Epithelial cell of prostate (primary cell): ENCODE measurements around the gene NDUFB3.
A peak's percentile ranks its signal among the peaks of the same experiment; 100 is the strongest.
"Not testable (repeated sequence)": the region's sequence is repeated elsewhere in the genome, so short reads cannot be mapped to it uniquely, and the experiment has no call there.

Source experiments
- DNase-seq: peaks from one replicate; pipeline ENCODE4 v3.0.0-alpha.2; 2011; ENCODE audit warnings: low read depth, low spot score
- H3K27ac ChIP-seq: fragments of 450-650 bp; 2 replicates; pipeline ENCODE4 v1.5.1; 2017; ENCODE audit warnings: mild to moderate bottlenecking

NDUFB3 gene

GRCh38 chr2:201084863-201085262 lies 13.1 kb downstream of the NDUFB3 start:
- no peak overlapping the region for H3K27ac ChIP-seq
- DNase-seq, result no peak

DNA sequence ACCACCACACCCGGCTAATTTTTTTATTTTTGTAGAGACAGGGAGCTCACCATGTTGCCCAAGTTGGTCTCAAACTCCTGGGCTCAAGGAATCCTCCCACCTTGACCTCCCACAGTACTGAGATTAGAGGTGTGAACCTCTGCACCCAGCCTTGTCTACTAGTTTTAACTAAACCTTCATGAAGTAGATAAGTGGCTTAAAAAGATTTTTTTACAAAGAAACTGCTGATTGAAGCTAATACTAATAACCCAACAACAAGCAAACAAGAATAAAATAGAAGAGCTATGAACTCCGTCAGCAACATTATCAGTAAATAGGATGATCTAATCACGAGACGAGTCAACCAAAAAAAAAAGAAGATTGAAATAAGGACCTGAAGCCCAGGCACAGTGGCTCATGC lies 18.8 kb downstream of the NDUFB3 start:
- DNase-seq, result no peak

DNA sequence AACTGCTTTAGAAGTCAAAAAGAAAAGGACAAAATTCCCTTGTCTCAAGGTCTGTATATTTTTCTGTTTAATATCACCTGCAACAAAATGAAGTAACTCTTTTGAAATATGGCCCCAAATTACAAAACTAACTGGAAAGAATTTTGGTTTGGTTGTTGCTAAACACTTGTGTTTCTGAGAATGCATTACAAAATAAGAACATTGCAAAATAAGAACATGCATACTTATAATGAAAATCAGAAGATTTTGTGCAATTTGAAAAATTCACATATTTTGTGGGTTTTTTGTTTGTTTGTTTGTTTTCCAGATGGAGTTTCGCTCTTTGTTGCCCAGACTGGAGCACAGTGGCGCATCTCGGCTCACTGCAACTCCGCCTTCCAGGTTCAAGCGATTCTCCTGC lies 21.8 kb downstream of the NDUFB3 start:
- no peak overlapping the region for H3K27ac ChIP-seq
- no peak for DNase-seq

More for the DNA sequence above, 18.8 kb downstream of the NDUFB3 start:
- H3K27ac ChIP-seq, result no peak overlapping the region

DNA sequence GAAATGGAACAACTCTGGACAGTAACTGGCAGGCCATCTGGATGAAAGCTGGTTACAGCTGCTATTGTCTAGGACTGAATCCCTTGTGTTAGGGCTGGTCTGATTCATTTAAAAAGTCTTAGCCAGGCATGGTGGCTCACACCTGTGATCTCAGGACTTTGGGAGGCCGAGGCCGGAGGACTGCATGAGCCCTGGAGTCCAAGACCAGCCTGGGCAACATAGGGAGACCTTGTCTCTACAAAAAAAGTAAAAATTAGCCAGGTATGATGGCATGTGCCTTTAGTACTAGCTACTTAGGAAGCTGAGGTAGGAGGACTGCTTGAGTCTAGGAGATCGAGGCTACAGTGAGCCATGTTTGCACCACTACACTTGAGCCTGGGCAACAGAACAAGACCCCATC lies 28.7 kb downstream of the NDUFB3 start:
- H3K27ac ChIP-seq, result no peak overlapping the region
- DNase-seq, result no peak

- no peak overlapping the region for H3K27ac ChIP-seq
- no peak for DNase-seq
Observed at GRCh38 chr2:201105759-201106158, 34.0 kb downstream of the NDUFB3 start.

DNA sequence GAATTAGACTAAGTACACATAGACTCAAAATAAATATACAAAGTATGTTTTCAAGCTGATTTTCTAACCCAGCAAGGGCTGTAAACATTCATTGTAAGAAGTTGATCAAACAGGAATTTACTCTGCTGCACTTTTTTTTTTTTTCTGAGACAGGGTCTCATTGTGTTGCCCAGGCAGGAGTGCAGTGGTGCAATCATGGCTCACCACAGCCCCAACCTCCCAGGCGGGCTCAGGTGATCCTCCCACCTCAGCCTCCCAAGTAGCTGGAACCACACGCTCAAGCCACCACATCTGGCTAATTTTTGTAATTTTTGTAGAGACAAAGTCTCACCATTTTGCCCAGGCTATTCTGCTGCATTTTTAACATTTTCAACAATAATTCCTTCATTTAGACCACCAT lies 35.8 kb downstream of the NDUFB3 start:
- H3K27ac ChIP-seq, result no peak overlapping the region
- DNase-seq, result no peak

GRCh38 chr2:201108341-201108740 lies 36.5 kb downstream of the NDUFB3 start:
- no peak for DNase-seq
- H3K27ac ChIP-seq, result no peak overlapping the region

- H3K27ac ChIP-seq, result no peak overlapping the region
- DNase-seq, result no peak
Observed at GRCh38 chr2:201109186-201109585, 37.4 kb downstream of the NDUFB3 start.

GRCh38 chr2:201110615-201111014 lies 38.8 kb downstream of the NDUFB3 start:
- no peak overlapping the region for H3K27ac ChIP-seq
- DNase-seq, result no peak

- DNase-seq, result no peak
- no peak overlapping the region for H3K27ac ChIP-seq
Observed at GRCh38 chr2:201111096-201111495, 39.3 kb downstream of the NDUFB3 start.

DNA sequence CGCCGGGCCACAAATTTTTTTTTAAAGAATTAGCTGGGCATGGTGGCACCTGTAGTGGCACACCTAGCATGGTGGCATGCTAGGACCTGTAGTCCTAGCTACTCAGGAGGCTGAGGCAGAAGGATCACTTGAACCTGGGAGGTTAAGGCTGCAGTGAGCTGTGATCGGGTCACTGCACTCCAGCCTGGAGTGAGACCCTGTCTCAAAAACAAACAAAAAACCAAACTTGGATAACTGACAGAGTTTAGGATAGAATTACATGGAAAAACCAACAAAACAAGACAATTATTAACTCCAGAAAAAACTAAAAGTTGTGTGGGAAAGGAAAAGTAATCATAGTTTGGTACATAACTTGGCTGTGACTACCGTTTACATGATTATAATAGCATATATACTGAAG lies 42.5 kb downstream of the NDUFB3 start:
- DNase-seq, result no peak
- no peak overlapping the region for H3K27ac ChIP-seq

GRCh38 chr2:201114846-201115245 lies 43.0 kb downstream of the NDUFB3 start:
- no peak for DNase-seq
- H3K27ac ChIP-seq, result peak overlapping the region; percentile 99

- DNase-seq, result no peak
- peak within 1 kb of the TSS; percentile 99 for H3K27ac ChIP-seq
Observed at GRCh38 chr2:201116115-201116958, 44.5 kb downstream of the NDUFB3 start, which contains the start of gene CFLAR. CFLAR (plus strand) TSS chr2:201116164; CDS start chr2:201129866, 13,702 bp downstream.

- no peak for DNase-seq
- peak overlapping the region; percentile 99 for H3K27ac ChIP-seq
Observed at GRCh38 chr2:201116959-201117734, 45.3 kb downstream of the NDUFB3 start.

DNA sequence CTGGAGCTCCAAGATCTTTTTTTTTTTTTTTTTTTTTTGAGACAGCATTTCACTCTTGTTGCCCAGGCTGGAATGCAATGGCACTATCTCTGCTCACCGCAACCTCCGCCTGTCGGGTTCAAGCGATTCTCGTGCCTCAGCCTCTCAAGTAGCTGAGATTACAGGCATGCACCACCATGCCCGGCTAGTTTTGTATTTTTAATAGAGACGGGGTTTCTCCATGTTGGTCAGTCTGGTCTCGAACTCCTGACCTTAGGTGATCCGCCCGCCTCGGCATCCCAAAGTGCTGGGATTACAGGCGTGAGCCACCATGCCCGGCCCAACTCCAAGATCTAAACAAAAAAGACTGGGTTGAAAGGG lies 45.9 kb downstream of the NDUFB3 start:
- not testable (repeated sequence) for DNase-seq
- H3K27ac ChIP-seq, result peak overlapping the region; percentile 99

DNA sequence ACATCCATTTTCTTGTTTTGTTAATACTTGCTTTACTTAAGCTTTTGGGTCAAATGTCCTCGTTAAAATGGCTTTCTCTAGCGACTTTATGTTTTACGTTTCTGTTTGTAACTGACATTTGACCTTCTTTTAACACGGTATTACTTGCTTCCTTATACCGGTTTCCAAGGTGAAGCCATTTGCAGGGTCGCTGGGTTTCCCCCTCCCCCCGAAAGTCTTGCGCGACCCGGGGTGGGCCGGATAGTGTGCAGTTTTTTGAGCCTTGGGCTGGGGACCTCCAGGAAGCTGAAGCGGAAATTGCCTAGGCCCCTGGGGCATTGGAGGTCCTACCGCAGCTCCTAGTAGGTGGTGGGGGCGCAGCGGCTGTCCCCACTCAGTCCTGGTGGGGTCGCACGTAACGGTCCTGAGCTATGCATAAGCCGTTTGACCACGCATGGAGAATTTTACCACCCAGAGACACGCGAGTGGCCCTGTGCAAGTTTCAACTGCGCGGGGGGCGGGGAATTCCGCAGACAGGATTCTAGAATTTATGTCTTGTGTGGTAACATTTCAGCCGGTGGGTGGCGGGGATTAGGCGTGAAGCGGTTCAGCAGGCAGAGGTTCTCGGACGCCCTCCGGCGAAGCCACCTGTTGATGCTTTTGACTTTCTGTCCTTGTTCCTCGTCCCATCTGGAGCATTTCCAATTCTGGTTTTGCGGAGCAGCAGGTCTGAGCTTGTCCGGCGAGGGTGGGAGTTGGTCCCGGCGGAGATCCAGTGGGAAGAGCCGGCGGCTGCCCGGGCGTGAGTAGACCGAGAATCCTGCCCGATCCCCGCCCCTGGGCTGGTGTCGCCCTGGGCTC lies 46.5 kb downstream of the NDUFB3 start:
- H3K27ac ChIP-seq, result peak overlapping the region; percentile 99
- DNase-seq, result peak; percentile 67

DNA sequence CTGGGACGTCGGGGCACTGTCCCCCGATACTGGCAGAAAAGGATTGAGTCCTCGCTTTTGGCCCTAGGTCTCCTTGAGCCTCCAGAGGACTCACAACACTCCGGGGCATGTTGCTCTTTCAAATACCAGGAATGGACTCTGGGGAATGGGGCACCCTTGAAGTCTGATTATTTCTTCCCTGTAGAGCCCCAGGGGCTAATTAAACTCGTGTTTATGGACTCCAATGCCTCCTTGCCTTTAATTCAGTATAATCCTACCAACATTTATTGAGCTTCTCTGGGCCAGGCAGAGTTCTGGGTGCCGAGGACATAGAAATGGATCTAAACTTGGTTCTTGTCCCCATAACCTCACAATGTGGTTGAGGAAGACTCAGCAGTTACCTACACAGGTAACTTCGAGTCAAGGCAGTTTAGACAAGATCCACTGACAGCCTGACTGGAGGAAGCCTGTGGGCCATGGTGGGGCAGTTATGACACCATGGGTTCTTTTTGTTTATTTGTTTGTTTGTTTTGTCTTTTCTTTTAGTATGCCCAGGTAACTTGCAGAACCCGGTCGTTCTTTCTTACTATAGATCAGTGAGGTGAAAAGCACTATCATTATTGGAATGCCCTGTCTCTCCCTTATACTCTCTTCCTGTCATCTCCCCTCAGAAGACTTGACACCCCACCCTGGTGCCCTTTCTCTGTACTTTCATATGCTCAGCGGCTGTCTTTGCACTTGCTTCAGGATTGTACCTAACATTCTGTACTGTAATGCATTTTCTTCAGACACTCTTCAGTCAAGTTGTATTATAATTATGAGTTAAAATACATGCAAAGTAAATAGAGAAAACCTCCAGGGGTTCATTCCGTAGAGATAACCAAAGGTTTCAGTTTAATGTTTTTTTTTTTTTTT lies 47.4 kb downstream of the NDUFB3 start:
- H3K27ac ChIP-seq, result peak overlapping the region; percentile 99
- no peak for DNase-seq

GRCh38 chr2:201122276-201122675 lies 50.5 kb downstream of the NDUFB3 start:
- no peak for DNase-seq
- H3K27ac ChIP-seq, result peak overlapping the region; percentile 99

GRCh38 chr2:201126308-201127151 lies 54.7 kb downstream of the NDUFB3 start:
- no peak for DNase-seq
- peak overlapping the region; percentile 99 for H3K27ac ChIP-seq
